ENCODE measurements around the gene IFT81. TPM values are rescaled to one million over a fixed set of nuclear protein-coding genes. Genes with fewer than 3 reads are reported as not detected.

Gene IFT81
- total and polyA plus RNA-seq, 2 of the 13 experiments (the other 11 are each of a cell fraction or from before 2014, with no cell fraction given): 4.2 to 13.0 TPM

GRCh38 chr12:110124269-110124995, at the start of gene IFT81 (continued):
- TF ChIP-seq TMF1 (CRISPR knock-in tag; IDR thresholded peaks at IDR 0.05; ENCODE audit: low read depth): no peak
- peak; percentile 51; the same call in 1 of the 2 replicates for TF ChIP-seq NRL (CRISPR knock-in tag; IDR thresholded peaks at IDR 0.05; ENCODE audit: borderline replicate concordance)
- TF ChIP-seq ZNF781 (CRISPR knock-in tag; IDR thresholded peaks at IDR 0.05; ENCODE audit: borderline replicate concordance, not compliant biosample characterization): peak; percentile 36
- TF ChIP-seq STAG1 (CRISPR knock-in tag; IDR thresholded peaks at IDR 0.05): peak; percentile 35; the same call in 1 of the 2 replicates
- TF ChIP-seq GABPA (IDR thresholded peaks at IDR 0.05; ENCODE audit: low read depth, low read length): peak; percentile 60
- peak; percentile 86 for TF ChIP-seq GABPA (CRISPR knock-in tag; IDR thresholded peaks at IDR 0.05; ENCODE audit: low read depth)
- TF ChIP-seq ZC3H4 (CRISPR knock-in tag; IDR thresholded peaks at IDR 0.05; ENCODE audit: borderline replicate concordance): no peak
- TF ChIP-seq MEIS1 (CRISPR knock-in tag; IDR thresholded peaks at IDR 0.05; ENCODE audit: borderline replicate concordance): peak; percentile 79; the same call in 1 of the 2 replicates
- TF ChIP-seq ZNF451 (CRISPR knock-in tag; IDR thresholded peaks at IDR 0.05): 0 out of 2 replicates have a peak, but pooled peaks have one; percentile 27
- TF ChIP-seq ZBTB1 (CRISPR knock-in tag; IDR thresholded peaks at IDR 0.05; ENCODE audit: borderline replicate concordance): no peak
- TF ChIP-seq ZNF605 (CRISPR knock-in tag; IDR thresholded peaks at IDR 0.05): no peak
- 0 out of 2 replicates have a peak, but pooled peaks have one; percentile 19 for TF ChIP-seq ZBTB2 (CRISPR knock-in tag; IDR thresholded peaks at IDR 0.05; ENCODE audit: low read depth)
- TF ChIP-seq ZNF660 (CRISPR knock-in tag; IDR thresholded peaks at IDR 0.05; ENCODE audit: borderline replicate concordance, low read depth): no peak
- no peak for TF ChIP-seq NBN (conservative IDR thresholded peaks at IDR 0.05)
- no peak for TF ChIP-seq SMARCC2 (IDR thresholded peaks at IDR 0.05)
- no peak for TF ChIP-seq ZKSCAN1 (IDR thresholded peaks at IDR 0.05; ENCODE audit: low read length)
- TF ChIP-seq NFYC (CRISPR knock-in tag; IDR thresholded peaks at IDR 0.05): no peak
- TF ChIP-seq MTF2 (CRISPR knock-in tag; IDR thresholded peaks at IDR 0.05; ENCODE audit: borderline replicate concordance): no peak
- no peak for TF ChIP-seq BCL6 (CRISPR knock-in tag; IDR thresholded peaks at IDR 0.05)
- TF ChIP-seq SMAD9 (CRISPR knock-in tag; IDR thresholded peaks at IDR 0.05): no peak
- no peak for TF ChIP-seq ZNF703 (CRISPR knock-in tag; IDR thresholded peaks at IDR 0.05; ENCODE audit: borderline replicate concordance)
- no peak for TF ChIP-seq ZNF704 (CRISPR knock-in tag; IDR thresholded peaks at IDR 0.05; ENCODE audit: borderline replicate concordance)
- TF ChIP-seq PAX8 (CRISPR knock-in tag; IDR thresholded peaks at IDR 0.05; ENCODE audit: borderline replicate concordance): no peak
- TF ChIP-seq ARNT2 (CRISPR knock-in tag; IDR thresholded peaks at IDR 0.05; ENCODE audit: low read depth): peak; percentile 61; the same call in 1 of the 2 replicates
- no peak for TF ChIP-seq PAF1 (CRISPR knock-in tag; IDR thresholded peaks at IDR 0.05)
- TF ChIP-seq IRF2 (CRISPR knock-in tag; IDR thresholded peaks at IDR 0.05): peak; percentile 30; the same call in 1 of the 2 replicates
- TF ChIP-seq SIX4 (CRISPR knock-in tag; IDR thresholded peaks at IDR 0.05): no peak
- TF ChIP-seq ZNF530 (CRISPR knock-in tag; IDR thresholded peaks at IDR 0.05; ENCODE audit: low read depth): no peak
- TF ChIP-seq SRF (IDR thresholded peaks at IDR 0.05; ENCODE audit: low read depth, low read length): no peak
- TF ChIP-seq ZNF251 (CRISPR knock-in tag; IDR thresholded peaks at IDR 0.05): no peak

Data from HepG2 (cell line).